ENCODE data around the gene ARHGEF4.

The ARHGEF4 gene

GRCh38 chr2:130836501-130837174 is at the start of gene ARHGEF4:
Gene ARHGEF4 (plus strand): TSS chr2:130836914. CDS start chr2:130836954, 40 bp downstream.
- peak in 7 of 10 donors; percentile 33 to 90 (median 57) for DNase-seq
- intact Hi-C loops (cut with DNase I): loop anchor here (1.0 kb wide), 1 partner anchor 34 kb away; no protein-coding TSS in a partner anchor

GRCh38 chr2:130787841-130788240 is 48.9 kb upstream of the ARHGEF4 start:
- intact Hi-C loops (cut with DNase I): no loop called here
- DNase-seq: no peak

- intact Hi-C loops (cut with DNase I): no loop called here
- no peak for DNase-seq
Measured at GRCh38 chr2:130790312-130790711, 46.4 kb upstream of the ARHGEF4 start.

- intact Hi-C loops (cut with DNase I): no loop called here
- DNase-seq: peak in 3 of 10 donors; percentile 26 to 88 (median 52)
Measured at GRCh38 chr2:130790804-130791616, 45.7 kb upstream of the ARHGEF4 start.

GRCh38 chr2:130791617-130791939 is 45.1 kb upstream of the ARHGEF4 start:
- peak in 1 of 10 donors; percentile 50 for DNase-seq
- intact Hi-C loops (cut with DNase I): no loop called here

GRCh38 chr2:130795431-130795830 is 41.3 kb upstream of the ARHGEF4 start:
- no peak for DNase-seq
- intact Hi-C loops (cut with DNase I): loop anchor here (5.0 kb wide), 1 partner anchor 312 kb away; the partner anchor contains the start of gene PLEKHB2

GRCh38 chr2:130796290-130796689 is 40.4 kb upstream of the ARHGEF4 start:
- intact Hi-C loops (cut with DNase I): loop anchor here (5.0 kb wide), 1 partner anchor 311 kb away; the partner anchor contains the start of gene PLEKHB2
- DNase-seq: peak in 1 of 10 donors; percentile 59

- DNase-seq: peak; percentile 82 to 98 (median 92)
- intact Hi-C loops (cut with DNase I): loop anchor here (1.0 to 5.0 kb wide), 3 partner anchors 76 to 310 kb away; partner anchors contain the start of gene PLEKHB2
Measured at GRCh38 chr2:130797493-130798435, 39.0 kb upstream of the ARHGEF4 start.

GRCh38 chr2:130798472-130799218 is 38.1 kb upstream of the ARHGEF4 start:
- DNase-seq: peak in 4 of 10 donors; percentile 21 to 85 (median 54)
- intact Hi-C loops (cut with DNase I): loop anchor here (1.0 to 5.0 kb wide), 2 partner anchors 75 to 309 kb away; partner anchors contain the start of gene PLEKHB2

- intact Hi-C loops (cut with DNase I): loop anchor here (5.0 kb wide), 1 partner anchor 308 kb away; the partner anchor contains the start of gene PLEKHB2
- DNase-seq: peak in 1 of 10 donors; percentile 47
Measured at GRCh38 chr2:130799295-130799694, 37.4 kb upstream of the ARHGEF4 start.

- intact Hi-C loops (cut with DNase I): no loop called here
- DNase-seq: no peak
Measured at GRCh38 chr2:130805613-130806012, 31.1 kb upstream of the ARHGEF4 start.

- DNase-seq: peak in 1 of 10 donors; percentile 42
- intact Hi-C loops (cut with DNase I): no loop called here
Measured at GRCh38 chr2:130806370-130806769, 30.3 kb upstream of the ARHGEF4 start.

- DNase-seq: peak in 2 of 10 donors; percentile 52 to 84
- intact Hi-C loops (cut with DNase I): no loop called here
Measured at GRCh38 chr2:130807659-130808385, 28.9 kb upstream of the ARHGEF4 start.

GRCh38 chr2:130808482-130809268 is 28.0 kb upstream of the ARHGEF4 start:
- no peak for DNase-seq
- intact Hi-C loops (cut with DNase I): no loop called here

GRCh38 chr2:130810490-130810889 is 26.2 kb upstream of the ARHGEF4 start:
- intact Hi-C loops (cut with DNase I): no loop called here
- DNase-seq: no peak

GRCh38 chr2:130813722-130814121 is 23.0 kb upstream of the ARHGEF4 start:
- peak in 1 of 10 donors; percentile 26 for DNase-seq
- intact Hi-C loops (cut with DNase I): no loop called here

GRCh38 chr2:130814931-130815680 is 21.6 kb upstream of the ARHGEF4 start:
- intact Hi-C loops (cut with DNase I): no loop called here
- peak in 2 of 10 donors; percentile 43 to 65 for DNase-seq

Data from posterior cingulate gyrus (tissue), 11 donors.